ENCODE measurements around the gene ATP13A3. TPM values are rescaled to one million over a fixed set of nuclear protein-coding genes. Genes with fewer than 3 reads are reported as not detected.
A peak's percentile ranks its signal among the peaks of the same experiment; 100 is the strongest.

Gene ATP13A3
- total and polyA plus RNA-seq, 2 experiments from 2014 or later: 20.0 to 202 TPM

DNA sequence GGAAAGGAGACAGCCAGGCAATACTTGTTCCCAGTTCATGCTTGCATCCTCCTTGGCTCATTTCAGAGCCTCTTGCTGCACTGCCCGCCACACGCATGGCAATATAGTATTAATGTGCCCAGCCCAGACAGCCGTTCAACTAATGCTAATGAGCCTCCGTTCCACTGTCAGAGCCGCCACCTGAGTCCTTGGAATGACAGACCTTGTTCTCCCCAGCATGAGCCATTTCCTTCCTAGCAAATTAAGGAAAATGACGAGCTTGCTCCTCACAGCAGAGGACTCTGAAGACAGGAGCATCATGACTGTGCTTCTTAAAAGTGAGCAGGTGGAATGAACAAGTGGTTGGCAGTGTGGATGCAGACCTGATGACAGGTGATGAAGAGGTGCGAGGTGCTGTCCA, 106.5 kb downstream of the ATP13A3 start (continued):
- TF ChIP-seq, protein P1, sequence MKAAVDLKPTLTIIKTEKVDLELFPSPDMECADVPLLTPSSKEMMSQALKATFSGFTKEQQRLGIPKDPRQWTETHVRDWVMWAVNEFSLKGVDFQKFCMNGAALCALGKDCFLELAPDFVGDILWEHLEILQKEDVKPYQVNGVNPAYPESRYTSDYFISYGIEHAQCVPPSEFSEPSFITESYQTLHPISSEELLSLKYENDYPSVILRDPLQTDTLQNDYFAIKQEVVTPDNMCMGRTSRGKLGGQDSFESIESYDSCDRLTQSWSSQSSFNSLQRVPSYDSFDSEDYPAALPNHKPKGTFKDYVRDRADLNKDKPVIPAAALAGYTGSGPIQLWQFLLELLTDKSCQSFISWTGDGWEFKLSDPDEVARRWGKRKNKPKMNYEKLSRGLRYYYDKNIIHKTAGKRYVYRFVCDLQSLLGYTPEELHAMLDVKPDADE (IDR thresholded peaks at IDR 0.05): no peak
- TF ChIP-seq, protein P2, sequence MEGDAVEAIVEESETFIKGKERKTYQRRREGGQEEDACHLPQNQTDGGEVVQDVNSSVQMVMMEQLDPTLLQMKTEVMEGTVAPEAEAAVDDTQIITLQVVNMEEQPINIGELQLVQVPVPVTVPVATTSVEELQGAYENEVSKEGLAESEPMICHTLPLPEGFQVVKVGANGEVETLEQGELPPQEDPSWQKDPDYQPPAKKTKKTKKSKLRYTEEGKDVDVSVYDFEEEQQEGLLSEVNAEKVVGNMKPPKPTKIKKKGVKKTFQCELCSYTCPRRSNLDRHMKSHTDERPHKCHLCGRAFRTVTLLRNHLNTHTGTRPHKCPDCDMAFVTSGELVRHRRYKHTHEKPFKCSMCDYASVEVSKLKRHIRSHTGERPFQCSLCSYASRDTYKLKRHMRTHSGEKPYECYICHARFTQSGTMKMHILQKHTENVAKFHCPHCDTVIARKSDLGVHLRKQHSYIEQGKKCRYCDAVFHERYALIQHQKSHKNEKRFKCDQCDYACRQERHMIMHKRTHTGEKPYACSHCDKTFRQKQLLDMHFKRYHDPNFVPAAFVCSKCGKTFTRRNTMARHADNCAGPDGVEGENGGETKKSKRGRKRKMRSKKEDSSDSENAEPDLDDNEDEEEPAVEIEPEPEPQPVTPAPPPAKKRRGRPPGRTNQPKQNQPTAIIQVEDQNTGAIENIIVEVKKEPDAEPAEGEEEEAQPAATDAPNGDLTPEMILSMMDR (conservative IDR thresholded peaks at IDR 0.05; ENCODE audit: low read depth in 2 of 2): no peak

DNA sequence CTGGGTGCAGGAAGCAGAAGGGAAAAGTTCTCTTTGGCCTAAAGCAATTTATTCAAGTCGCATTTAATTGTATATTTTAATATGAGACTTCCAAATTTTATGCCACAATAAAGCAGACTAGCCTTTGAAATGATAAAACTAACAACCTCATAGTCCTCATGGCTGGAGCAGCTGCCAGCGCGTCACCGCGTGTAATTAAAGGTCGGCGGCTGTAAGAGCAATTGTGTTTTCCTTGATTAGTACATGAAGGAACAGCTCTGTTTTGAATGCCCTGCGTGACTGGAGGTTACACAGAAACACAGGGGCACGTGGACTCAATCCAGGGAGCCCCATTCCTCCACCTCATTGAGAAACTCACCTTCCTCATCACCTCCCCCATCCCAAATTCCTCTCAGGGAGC, 107.2 kb downstream of the ATP13A3 start:
- Histone ChIP-seq H3K27ac (ENCODE audit: low read depth) (no peak overlapping the region), H2AFZ (peak overlapping the region; percentile 66; the same call in 1 of the 2 replicates), H3K4me2 (no peak overlapping the region), H3K27me3 (ENCODE audit: insufficient read depth) (no peaks in the 10 kb centered on the region), H3K4me1 (ENCODE audit: insufficient read depth) (peaks cover 17% of the 10 kb centered on the region), H3K36me3 (ENCODE audit: insufficient read depth) (no peaks in the 10 kb centered on the region), H3K4me3 (no peak overlapping the region), H3K79me2 (replicated peaks; ENCODE audit: insufficient read depth) (no peaks in the 10 kb centered on the region), H3K9me2 (ENCODE audit: insufficient read depth) (no peaks in the 10 kb centered on the region), H4K20me1 (replicated peaks; ENCODE audit: insufficient read depth) (no peaks in the 10 kb centered on the region), H3F3A (replicated peaks; ENCODE audit: low read depth) (no peaks in the 10 kb centered on the region)
- Mint-ChIP-seq H3K9me3 (no peaks in the 10 kb centered on the region), H3K27me3 (ENCODE audit: insufficient read depth, low read depth, poor library complexity) (peaks cover 18% of the 10 kb centered on the region), H3K27ac (no peak overlapping the region), H3K4me1 (peaks cover 48% of the 10 kb centered on the region), H3K36me3 (ENCODE audit: low read depth) (no peaks in the 10 kb centered on the region), H3K4me3 (no peak overlapping the region)
- ATAC-seq: no peak
- no peak for DNase-seq (ENCODE audit: low spot score)
- no peak for TF ChIP-seq ZNF331 (CRISPR knock-in tag; IDR thresholded peaks at IDR 0.05; ENCODE audit: low read depth)
- TF ChIP-seq, protein P3, sequence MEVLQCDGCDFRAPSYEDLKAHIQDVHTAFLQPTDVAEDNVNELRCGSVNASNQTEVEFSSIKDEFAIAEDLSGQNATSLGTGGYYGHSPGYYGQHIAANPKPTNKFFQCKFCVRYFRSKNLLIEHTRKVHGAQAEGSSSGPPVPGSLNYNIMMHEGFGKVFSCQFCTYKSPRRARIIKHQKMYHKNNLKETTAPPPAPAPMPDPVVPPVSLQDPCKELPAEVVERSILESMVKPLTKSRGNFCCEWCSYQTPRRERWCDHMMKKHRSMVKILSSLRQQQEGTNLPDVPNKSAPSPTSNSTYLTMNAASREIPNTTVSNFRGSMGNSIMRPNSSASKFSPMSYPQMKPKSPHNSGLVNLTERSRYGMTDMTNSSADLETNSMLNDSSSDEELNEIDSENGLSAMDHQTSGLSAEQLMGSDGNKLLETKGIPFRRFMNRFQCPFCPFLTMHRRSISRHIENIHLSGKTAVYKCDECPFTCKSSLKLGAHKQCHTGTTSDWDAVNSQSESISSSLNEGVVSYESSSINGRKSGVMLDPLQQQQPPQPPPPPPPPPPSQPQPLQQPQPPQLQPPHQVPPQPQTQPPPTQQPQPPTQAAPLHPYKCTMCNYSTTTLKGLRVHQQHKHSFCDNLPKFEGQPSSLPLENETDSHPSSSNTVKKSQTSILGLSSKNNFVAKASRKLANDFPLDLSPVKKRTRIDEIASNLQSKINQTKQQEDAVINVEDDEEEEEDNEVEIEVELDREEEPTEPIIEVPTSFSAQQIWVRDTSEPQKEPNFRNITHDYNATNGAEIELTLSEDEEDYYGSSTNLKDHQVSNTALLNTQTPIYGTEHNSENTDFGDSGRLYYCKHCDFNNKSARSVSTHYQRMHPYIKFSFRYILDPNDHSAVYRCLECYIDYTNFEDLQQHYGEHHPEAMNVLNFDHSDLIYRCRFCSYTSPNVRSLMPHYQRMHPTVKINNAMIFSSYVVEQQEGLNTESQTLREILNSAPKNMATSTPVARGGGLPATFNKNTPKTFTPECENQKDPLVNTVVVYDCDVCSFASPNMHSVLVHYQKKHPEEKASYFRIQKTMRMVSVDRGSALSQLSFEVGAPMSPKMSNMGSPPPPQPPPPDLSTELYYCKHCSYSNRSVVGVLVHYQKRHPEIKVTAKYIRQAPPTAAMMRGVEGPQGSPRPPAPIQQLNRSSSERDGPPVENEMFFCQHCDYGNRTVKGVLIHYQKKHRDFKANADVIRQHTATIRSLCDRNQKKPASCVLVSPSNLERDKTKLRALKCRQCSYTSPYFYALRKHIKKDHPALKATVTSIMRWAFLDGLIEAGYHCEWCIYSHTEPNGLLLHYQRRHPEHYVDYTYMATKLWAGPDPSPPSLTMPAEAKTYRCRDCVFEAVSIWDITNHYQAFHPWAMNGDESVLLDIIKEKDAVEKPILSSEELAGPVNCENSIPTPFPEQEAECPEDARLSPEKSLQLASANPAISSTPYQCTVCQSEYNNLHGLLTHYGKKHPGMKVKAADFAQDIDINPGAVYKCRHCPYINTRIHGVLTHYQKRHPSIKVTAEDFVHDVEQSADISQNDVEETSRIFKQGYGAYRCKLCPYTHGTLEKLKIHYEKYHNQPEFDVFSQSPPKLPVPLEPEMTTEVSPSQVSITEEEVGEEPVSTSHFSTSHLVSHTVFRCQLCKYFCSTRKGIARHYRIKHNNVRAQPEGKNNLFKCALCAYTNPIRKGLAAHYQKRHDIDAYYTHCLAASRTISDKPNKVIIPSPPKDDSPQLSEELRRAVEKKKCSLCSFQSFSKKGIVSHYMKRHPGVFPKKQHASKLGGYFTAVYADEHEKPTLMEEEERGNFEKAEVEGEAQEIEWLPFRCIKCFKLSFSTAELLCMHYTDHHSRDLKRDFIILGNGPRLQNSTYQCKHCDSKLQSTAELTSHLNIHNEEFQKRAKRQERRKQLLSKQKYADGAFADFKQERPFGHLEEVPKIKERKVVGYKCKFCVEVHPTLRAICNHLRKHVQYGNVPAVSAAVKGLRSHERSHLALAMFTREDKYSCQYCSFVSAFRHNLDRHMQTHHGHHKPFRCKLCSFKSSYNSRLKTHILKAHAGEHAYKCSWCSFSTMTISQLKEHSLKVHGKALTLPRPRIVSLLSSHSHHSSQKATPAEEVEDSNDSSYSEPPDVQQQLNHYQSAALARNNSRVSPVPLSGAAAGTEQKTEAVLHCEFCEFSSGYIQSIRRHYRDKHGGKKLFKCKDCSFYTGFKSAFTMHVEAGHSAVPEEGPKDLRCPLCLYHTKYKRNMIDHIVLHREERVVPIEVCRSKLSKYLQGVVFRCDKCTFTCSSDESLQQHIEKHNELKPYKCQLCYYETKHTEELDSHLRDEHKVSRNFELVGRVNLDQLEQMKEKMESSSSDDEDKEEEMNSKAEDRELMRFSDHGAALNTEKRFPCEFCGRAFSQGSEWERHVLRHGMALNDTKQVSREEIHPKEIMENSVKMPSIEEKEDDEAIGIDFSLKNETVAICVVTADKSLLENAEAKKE (CRISPR knock-in tag; IDR thresholded peaks at IDR 0.05): no peak
- TF ChIP-seq NANOG (IDR thresholded peaks at IDR 0.05; ENCODE audit: borderline replicate concordance): no peak
- TF ChIP-seq JUNB (IDR thresholded peaks at IDR 0.05; ENCODE audit: unreplicated experiment): no peak
- TF ChIP-seq POLR2AphosphoS5 (IDR thresholded peaks at IDR 0.05; ENCODE audit: low read depth): no peak
- no peak for TF ChIP-seq CREB1 (CRISPR knock-in tag; IDR thresholded peaks at IDR 0.05; ENCODE audit: low read depth)
- no peak for TF ChIP-seq EZH2 (IDR thresholded peaks at IDR 0.05; ENCODE audit: low read depth, unreplicated experiment)
- TF ChIP-seq, protein P1 (IDR thresholded peaks at IDR 0.05): no peak
- TF ChIP-seq, protein P2 (conservative IDR thresholded peaks at IDR 0.05; ENCODE audit: low read depth in 2 of 2): no peak
- no peak for TF ChIP-seq ZNF114 (CRISPR knock-in tag; IDR thresholded peaks at IDR 0.05)
- TF ChIP-seq EZH2phosphoT487 (IDR thresholded peaks at IDR 0.05; ENCODE audit: unreplicated experiment): no peak
- TF ChIP-seq STAT1 (IDR thresholded peaks at IDR 0.05; ENCODE audit: unreplicated experiment): no peak
